Measurements from ENCODE around the gene ZC3H10.
"Not testable (repeated sequence)": the region's sequence is repeated elsewhere in the genome, so short reads cannot be mapped to it uniquely, and the experiment has no call there.

Gene ZC3H10

DNA sequence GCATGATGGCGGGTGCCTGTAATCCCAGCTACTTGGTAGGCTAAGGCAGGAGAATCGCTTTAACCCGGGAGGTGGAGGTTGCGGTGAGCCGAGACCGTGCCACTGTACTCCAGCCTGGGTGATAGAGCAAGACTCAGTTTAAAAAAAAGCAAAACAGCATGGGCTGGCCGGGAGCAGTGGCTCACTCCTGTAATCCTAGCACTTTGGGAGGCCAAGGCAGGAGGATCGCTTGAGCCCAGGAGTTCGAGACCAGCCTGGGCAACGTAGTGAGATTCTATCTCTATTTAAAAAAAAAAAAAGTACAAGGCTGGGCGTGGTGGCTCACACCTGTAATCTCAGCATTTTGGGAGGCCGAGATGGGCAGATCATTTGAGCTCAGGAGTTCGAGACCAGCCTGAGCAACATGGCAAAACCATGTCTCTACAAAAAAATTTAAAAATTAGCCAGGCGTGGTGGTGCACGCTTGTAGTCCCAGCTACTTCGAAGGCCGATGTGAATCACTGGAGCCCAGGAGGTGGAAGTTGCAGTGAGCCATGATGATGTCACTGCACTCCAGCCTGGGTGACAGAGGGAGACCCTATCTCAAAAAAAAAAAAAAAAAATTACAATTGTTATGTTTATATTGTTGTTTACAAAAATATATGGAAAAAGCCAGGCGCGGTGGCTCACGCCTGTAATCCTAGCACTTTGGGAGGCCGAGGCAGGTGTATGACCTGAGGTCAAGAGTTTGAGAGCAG is 38.6 kb downstream of the ZC3H10 start:
- not testable (repeated sequence) for DNase-seq

DNA sequence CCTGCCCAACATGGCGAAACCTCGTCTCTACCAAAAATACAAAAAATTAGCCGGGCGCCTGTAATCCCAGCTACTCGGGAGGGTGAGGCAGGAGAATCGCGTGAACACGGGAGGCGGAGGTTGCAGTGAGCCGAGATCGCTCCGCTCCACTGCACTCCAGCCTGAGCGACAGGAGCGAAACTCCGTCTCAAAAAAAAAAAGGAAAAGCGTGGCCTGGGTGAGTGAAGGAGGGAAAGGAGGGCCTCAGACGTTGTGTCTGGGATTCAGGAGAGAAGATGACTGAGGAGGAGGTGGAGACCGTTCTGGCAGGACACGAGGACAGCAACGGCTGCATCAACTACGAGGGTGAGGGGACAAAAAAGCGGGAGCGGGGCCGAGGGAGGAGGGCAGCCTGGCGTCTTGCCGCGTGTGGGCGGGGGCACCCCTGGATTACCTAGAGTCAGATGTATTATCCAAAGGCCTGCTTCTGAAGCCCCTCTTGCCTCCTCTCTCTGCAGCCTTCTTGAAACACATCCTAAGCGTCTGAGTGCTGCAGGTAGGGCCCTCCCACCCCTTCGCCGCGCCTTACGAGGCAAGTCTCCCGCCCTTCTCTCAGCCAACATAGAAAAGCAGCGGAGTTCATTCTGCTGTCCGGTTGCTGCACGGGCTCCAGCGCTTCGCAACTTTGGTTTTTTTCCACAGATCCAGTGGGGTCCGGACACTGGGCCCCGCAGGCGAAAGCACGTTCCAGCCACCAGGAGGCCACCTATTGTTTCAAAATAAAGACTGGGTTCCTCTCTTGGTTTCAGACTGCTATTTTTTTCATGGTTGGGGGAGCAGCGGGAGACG is 39.3 kb downstream of the ZC3H10 start:
- DNase-seq, result peak; percentile 19 to 72 (median 42)

DNA sequence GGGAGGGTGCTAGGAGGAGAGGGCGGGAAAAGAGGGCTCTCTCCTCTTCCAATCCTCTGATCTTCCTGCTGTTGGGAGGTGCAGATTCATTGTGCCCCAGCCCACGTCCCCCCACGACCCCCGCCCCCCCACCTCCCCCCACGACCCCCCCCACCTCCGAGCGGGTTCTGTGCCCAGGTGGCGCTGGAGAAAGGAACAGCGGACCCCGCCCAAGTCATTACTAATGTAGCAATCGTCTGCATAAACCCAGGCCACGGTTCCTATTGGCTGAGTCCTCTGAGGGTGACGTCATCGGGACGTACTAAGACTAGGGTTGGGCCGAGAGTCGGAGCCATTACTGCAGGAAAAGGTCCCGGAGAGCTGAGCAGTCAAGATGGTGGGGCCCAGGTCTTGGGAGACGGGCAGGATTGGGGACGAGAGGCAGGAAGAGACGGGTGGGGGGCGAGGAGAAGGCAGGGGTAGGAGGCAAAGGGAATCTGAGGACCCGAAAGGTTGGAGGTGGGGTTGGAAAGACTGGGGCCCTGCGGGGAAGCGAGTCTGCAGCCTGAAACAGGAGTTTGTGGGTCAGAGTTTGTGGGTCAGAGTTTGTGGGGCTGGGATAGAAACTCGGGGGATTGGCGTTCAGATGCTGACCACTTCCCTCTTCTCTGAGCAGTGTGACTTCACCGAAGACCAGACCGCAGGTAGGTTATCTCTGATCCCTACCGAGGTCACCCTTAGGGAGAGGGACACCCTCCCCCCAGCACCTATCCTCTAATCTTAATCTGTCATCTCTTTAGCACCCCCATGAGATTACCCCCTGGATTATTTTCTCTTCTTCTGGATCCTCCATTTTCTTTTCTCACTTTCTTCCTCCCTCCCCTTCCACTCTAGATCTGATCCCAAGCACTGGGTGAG is 40.2 kb downstream of the ZC3H10 start, which contains the start of gene MYL6:
MYL6 (plus strand) TSS at position 331 of the 897 bp plus-strand sequence; CDS start at position 374, 43 bp downstream.
- peak; percentile 78 to 96 (median 88) for DNase-seq

DNA sequence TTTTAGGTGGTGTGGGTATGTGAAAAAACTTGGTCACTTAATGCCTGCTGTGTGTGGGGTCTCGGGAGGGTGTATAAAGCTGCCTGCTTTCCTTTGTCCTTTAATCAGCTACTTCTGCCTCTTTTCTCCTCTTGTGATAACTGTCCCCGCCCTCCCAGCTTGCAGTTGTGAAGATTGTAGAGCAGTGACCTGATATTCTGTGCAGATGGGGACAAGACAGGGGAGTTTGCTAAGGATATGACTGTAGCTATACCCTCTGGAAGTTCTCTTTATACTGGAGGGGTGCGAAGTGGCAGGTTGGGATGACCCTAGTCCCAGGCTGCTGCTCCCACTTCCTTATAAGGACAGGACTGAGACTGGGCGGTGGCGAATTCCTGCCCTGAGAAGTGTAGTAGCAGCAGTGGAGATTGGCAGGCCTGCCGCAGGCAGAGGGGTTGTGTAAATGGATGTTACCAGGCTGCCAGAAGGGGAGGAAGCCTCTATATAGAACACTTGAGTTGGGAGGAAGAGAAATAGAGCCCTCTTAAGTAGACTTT is 40.9 kb downstream of the ZC3H10 start:
- peak in 1 of 5 donors; percentile 42 for DNase-seq

DNA sequence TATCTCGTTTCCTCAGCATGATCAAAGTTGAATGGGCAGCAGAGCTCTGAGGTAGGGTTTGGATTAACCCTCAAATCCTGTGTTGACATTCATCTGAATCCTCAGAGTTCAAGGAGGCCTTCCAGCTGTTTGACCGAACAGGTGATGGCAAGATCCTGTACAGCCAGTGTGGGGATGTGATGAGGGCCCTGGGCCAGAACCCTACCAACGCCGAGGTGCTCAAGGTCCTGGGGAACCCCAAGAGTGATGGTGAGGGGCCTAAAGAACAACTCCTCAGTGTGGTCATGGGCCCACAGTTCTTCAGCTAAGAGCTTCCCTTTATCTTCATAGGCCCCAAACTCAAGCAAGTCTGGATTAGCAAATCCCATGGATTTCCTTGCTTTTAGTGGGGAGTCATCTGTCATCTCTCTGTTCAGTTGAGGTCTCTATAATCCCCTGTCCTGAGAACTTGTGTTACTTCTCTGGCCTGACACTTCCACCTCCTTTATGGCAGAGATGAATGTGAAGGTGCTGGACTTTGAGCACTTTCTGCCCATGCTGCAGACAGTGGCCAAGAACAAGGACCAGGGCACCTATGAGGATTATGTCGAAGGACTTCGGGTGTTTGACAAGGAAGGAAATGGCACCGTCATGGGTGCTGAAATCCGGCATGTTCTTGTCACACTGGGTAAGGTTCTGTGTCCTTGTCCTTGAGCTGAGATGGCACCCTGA is 41.6 kb downstream of the ZC3H10 start:
- DNase-seq, result no peak

DNA sequence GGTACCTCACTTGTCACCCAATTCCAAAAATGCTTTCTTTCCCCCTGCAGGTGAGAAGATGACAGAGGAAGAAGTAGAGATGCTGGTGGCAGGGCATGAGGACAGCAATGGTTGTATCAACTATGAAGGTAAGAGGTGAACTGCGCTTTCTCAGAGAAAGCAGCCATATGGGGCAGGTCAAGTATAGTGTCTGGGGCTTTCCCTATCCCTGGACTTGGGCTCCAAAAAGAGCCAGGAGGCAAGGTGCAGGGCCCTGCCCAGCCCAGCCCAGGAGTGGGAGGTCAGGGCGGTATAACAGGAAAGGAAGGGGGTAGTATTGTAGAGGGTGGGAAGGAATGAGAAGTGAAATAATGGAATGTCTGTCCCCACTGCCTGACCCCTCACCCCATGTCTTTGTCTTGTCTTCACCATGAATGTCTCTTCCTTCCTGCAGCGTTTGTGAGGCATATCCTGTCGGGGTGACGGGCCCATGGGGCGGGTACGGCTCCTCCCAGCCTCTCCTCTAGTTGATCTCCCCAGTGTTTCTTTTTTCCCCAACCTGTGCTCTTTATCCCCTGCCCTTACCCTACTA is 42.2 kb downstream of the ZC3H10 start:
- DNase-seq, result peak; percentile 38 to 71 (median 57)

DNA sequence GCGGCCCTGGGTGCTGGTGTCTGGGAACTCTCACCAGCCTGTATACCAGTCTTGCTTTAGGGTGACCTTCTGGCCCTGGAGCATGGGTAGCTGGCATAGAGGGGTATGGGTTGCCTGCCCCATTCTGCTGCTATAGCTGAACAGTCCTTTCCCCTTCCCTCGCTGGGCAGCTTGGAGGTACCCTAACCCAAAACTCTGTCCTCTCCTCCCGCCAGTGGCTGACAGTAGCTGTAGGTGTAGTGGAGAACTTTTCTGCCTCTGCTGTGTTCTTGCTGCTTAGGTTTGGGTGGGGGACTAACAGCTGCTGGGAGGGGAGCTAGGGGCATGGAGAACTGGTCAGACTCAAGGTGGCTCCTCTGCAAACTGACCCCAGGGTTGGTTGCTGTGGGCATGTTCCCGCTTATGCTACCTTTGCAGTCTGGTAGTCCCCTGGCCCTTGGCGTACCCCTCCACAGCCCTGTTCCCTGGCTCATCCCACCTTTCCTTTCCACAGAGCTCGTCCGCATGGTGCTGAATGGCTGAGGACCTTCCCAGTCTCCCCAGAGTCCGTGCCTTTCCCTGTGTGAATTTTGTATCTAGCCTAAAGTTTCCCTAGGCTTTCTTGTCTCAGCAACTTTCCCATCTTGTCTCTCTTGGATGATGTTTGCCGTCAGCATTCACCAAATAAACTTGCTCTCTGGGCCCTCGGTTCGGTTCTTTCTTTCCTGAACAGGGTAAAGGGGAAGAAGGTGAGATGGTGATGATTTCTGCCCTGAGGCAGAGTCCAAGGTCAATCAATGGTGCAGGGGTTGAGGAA is 43.0 kb downstream of the ZC3H10 start:
- DNase-seq, result no peak

DNA sequence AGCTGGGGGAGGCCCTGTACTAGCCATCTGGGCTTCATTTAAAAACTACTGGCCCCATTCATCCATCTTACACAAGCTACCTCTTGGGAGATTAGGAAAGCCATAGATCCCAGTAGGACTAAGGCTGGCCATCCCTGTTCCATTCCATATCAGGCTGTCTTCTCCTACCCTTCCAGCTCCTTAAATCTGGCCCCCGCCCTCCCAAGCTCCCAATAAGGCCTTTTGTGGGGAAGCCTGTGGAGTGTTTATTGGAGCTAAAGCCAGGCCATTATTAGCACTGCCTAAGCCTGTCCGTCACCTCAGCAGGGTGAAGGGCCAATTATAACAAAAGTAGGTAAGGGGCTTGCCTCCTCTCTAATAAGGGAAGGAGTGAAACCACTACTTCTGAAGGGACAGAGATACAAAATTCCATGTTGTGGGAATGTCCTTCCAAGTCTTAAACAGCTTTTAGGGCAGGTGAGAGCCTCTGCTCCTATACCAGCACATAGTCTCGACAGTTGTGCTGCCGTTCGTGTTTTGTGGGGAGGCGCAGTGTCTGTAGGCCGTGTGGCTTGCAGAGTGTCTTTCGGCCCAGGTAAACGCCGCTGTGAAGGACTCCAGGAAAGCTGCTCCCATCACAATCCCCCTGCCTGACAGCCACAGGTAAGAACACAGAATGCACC is 43.8 kb downstream of the ZC3H10 start:
- DNase-seq, result no peak

DNA sequence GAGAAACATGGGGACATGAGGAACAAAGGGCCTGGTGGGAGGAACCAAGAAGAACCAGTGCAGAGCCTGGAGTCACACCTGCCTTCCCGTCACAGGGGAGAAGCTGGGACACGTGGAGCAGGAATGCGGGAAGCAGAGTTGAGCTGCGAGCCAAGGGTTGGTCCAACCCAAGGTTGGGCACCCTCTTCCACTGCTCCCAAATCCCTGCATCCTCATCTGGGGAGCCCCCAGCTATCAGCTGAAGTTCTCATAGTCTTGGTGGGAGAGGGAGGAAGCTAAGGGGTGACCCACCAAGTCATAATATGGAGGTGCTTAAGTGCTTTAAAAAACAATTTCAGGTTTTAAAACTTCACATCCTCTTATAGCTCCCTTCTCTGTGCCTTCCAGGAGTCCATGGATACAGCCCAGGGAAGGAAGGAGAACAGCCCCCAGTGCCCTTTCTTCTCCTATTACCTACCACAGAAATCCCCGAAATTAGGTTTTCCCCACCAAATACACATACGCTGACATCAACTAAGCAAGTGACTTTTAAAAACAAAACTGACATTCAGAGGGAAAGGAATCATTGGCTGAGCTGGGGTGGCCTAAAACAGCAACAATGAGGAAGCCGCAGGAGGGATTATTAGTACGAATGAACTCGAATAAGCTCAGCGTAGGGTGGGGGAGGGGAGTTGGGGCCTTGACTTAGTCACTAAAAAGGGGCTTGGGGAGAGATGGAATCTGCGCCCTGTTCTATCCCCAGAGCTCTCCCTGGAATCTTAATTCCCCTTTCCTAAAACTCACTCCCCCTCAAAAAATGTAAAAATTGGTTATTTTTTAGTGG is 44.6 kb downstream of the ZC3H10 start:
- DNase-seq, result no peak

DNA sequence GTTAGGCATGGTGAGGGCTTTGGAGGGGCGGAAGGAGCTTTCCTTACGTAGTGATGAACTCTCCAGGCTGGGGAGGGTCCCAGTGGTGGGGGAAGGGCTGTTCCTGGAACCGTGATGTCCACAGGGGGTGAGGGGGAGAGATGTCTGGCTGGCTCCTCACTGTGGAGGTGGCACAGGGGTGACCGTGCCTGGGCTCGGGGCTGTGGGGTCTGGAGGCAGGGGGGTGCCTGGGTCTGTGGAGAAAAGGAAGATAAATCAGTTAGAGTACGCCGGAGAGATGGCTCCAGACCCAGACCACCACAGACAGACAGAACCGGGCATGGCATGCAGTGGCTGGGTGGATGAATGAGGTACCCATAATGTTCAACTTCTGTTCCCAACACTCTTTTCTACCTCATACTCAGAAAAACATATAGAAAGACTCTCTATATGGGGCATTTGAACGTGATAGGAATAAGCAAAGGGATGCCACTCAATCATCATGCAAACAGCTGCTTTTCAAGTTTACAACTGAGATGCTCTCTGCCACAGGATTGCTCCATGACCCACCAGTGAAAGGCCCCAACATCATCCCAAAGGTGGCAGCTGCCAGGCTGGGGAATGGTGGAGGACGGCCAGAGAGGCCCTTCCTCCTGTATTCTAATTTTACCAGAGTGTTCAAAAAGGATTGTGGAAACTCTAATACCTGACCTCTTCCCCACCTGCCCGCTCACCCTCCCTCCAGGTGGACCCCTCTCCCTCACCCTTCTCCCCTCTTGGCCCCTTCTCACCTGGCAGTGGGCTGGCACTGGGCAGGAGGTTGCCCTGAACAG is 45.7 kb downstream of the ZC3H10 start:
- no peak for DNase-seq

DNA sequence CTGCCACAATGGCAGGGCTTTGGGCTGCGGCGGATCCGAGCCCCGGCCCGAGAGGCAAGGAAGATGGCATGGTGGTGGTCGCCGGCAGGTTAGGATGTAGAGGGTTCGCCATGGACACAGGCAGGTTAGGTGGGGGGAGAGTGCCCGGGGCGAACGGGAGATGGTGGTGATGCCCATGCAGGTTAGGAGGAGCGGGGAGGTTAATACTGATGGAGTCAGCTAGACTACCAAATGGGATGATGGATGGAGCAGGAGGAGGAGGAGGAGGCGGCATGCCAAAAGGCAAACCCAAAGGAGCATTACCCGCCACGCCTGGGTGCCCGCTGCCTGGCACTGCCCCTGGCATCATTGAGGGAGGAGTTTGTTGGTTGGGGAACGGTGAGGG is 46.3 kb downstream of the ZC3H10 start:
- no peak for DNase-seq

DNA sequence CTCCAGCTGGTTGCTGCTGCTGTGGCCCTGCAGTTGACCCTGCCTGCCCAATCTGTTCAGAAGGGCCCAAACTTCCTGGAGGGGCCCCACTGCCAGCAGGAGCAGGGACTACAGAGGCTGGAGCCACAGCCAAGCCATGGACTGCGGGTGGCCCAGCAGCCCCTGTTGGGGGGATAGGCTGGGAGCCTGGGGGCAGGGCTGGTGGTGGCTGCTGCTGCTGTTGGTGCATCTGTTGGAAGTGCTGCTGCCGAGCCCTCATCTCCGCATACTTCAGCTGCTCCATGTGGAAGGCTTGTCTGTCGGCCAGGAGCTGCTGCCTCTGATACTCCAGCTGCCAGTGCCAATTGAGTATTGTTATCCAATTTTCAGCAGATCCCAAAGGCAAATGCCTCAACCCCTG is 47.3 kb downstream of the ZC3H10 start:
- no peak for DNase-seq

DNA sequence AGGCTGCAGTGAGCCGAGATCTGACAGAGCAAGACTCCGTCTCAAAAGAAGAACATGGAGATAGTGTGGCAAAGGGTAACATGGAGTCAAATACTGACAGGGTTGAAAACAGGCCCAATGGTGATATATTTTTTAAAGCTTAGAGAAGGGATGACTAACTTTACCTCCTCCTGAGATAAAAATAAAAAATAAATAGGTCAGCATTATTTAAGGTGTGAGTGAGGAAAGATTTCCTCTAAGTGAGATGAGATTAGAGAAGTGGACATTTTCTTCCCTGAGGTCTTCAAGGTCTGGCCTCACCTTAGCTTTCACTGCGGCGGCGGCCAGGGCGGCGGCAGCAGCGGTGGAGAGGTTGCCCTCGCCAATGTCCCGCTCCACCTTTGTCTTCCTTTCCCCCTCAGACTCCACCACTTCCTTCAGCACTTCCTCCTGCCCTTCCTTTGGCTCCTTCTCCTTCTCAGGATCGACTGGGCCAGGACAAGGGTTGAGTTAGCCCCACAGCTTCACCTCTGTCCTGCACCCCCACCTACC is 51.2 kb downstream of the ZC3H10 start:
- no peak for DNase-seq

DNA sequence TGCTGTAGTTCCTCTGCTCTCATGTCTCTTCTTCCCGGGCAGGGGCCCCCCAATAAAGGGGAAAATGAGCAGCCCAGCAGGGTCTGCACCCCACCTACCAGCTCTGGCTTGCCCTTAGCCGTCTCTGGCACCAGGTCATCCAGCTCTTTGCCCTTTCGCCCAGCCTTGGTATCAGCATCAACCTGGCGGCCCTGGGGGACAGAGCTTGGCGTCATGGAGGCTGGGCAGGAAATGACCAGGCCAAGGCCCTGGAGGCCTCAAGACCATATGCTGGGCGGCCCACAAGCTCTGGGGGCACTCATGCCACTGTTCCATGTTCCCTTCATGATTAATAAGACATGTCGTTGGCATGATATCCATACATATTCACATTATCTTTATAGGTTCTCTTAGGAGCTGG is 54.8 kb downstream of the ZC3H10 start:
- no peak for DNase-seq

Measured in T-helper 1 cell (primary cell).